ENCODE measurements around the gene MCCC2. TPM values are rescaled to one million over a fixed set of nuclear protein-coding genes. Genes with fewer than 3 reads are reported as not detected.
"Not testable (repeated sequence)": the region's sequence is repeated elsewhere in the genome, so short reads cannot be mapped to it uniquely, and the experiment has no call there.

Gene MCCC2
- total RNA-seq (100 to 1,000 TPM in 8 of 10 donors, 10 to 100 TPM in 2; 79.8 to 149 (median 127) TPM), polyA plus RNA-seq (10 to 100 TPM; 53.6 to 55.0 TPM)
- long read RNA-seq, donor 1, transcript MCCC2-205 (11 exons, 1,214 nt) = minor isoform, 5 of 58 reads
- long read RNA-seq, donor 1, transcript MCCC2-201 (17 exons, 3,665 nt) = major isoform, 24 of 58 reads
- long read RNA-seq, donor 1, partial matches to known transcripts = 8 of 58 reads
- long read RNA-seq, donor 1, other reads (novel, unspliced or antisense) = 21 of 58 reads
- long read RNA-seq, donor 2, transcript MCCC2-201 (17 exons, 3,665 nt) = major isoform, 37 of 97 reads
- long read RNA-seq, donor 2, transcript MCCC2-205 (11 exons, 1,214 nt) = minor isoform, 10 of 97 reads
- long read RNA-seq, donor 2, partial matches to known transcripts = 13 of 97 reads
- long read RNA-seq, donor 2, other reads (novel, unspliced or antisense) = 37 of 97 reads
- long read RNA-seq, donor 3, transcript MCCC2-201 (17 exons, 3,665 nt) = major isoform, 56 of 144 reads
- long read RNA-seq, donor 3, transcript MCCC2-205 (11 exons, 1,214 nt) = minor isoform, 14 of 144 reads
- long read RNA-seq, donor 3, partial matches to known transcripts = 33 of 144 reads
- long read RNA-seq, donor 3, other reads (novel, unspliced or antisense) = 41 of 144 reads

GRCh38 chr5:71586941-71587765 is at the start of gene MCCC2:
MCCC2 (plus strand) TSS chr5:71587340; CDS start chr5:71587426, 86 bp downstream.
- peak; percentile 97 to 98 for DNase-seq
- Histone ChIP-seq H3K4me3 (peak within 1 kb of the TSS; percentile 35 to 98 (median 76)), H3K4me1 (peaks cover 0 to 30% (median 18%) of the 10 kb centered on the region in 9 donors)

GRCh38 chr5:71537687-71538086 is 49.5 kb upstream of the MCCC2 start:
- TF ChIP-seq CTCF (IDR thresholded peaks at IDR 0.05) = no peak
- Histone ChIP-seq H3K27ac (no peak overlapping the region), H3K36me3 (peaks cover 0 to 99% (median 20%) of the 10 kb centered on the region in 9 donors), H3K4me1 (peaks cover 0 to 14% (median 0%) of the 10 kb centered on the region in 9 donors), H3K4me3 (no peak overlapping the region), H3K9me3 (no peaks in the 10 kb centered on the region), H3K27me3 (no peaks in the 10 kb centered on the region)
- 78 to 80% methylated on average over 3 of the region's 3 CpGs for WGBS, 2 donors
- intact Hi-C loops (cut with DNase I) = no loop called here
- DNase-seq (no peak), ATAC-seq (no peak)

More at GRCh38 chr5:71586941-71587765, at the start of gene MCCC2:
- Histone ChIP-seq H3K27ac (peak within 1 kb of the TSS; percentile 77 to 91 (median 82)), H3K9me3 (no peaks in the 10 kb centered on the region), H3K36me3 (no peaks in the 10 kb centered on the region), H3K27me3 (no peaks in the 10 kb centered on the region)
- peak in 1 of 9 donors; percentile 3 for TF ChIP-seq CTCF (IDR thresholded peaks at IDR 0.05)
- WGBS, 2 donors = 0% methylated on average over 55 to 56 of the region's 56 CpGs
- ATAC-seq = peak; percentile 100
- intact Hi-C loops (cut with DNase I) = loop anchor here in 4 of 10 donors (5.0 to 10.0 kb wide), 3 partner anchors 160 to 170 kb away; no protein-coding TSS in a partner anchor

GRCh38 chr5:71550885-71551284 is 36.3 kb upstream of the MCCC2 start:
- 96 to 98% methylated on average over 7 of the region's 7 CpGs for WGBS, 2 donors

GRCh38 chr5:71551582-71551981 is 35.6 kb upstream of the MCCC2 start:
- not testable (repeated sequence) for H3K4me1 ChIP-seq, H3K27ac ChIP-seq, ATAC-seq, H3K9me3 ChIP-seq, DNase-seq, H3K27me3 ChIP-seq, H3K4me3 ChIP-seq
- WGBS, 2 donors = 97 to 99% methylated on average over 15 to 20 of the region's 27 CpGs
- H3K36me3 ChIP-seq = peaks cover 0 to 99% (median 54%) of the 10 kb centered on the region in 9 donors
- intact Hi-C loops (cut with DNase I) = loop anchor here in 1 of 10 donors (10.0 kb wide), 1 partner anchor 87 kb away; no protein-coding TSS in a partner anchor

More at GRCh38 chr5:71550885-71551284, 36.3 kb upstream of the MCCC2 start:
- DNase-seq, H3K27me3 ChIP-seq, H3K4me1 ChIP-seq, ATAC-seq, H3K27ac ChIP-seq, H3K4me3 ChIP-seq, H3K9me3 ChIP-seq: not testable (repeated sequence)
- intact Hi-C loops (cut with DNase I) = loop anchor here in 1 of 10 donors (10.0 kb wide), 1 partner anchor 86 kb away; no protein-coding TSS in a partner anchor
- peaks cover 0 to 99% (median 55%) of the 10 kb centered on the region in 9 donors for H3K36me3 ChIP-seq

- H3K27me3 ChIP-seq, ATAC-seq, H3K27ac ChIP-seq, DNase-seq, H3K4me3 ChIP-seq, H3K4me1 ChIP-seq, H3K9me3 ChIP-seq: not testable (repeated sequence)
- intact Hi-C loops (cut with DNase I) = loop anchor here in 1 of 10 donors (10.0 kb wide), 1 partner anchor 87 kb away; no protein-coding TSS in a partner anchor
- 97% methylated on average over 39 to 53 of the region's 53 CpGs for WGBS, 2 donors
- H3K36me3 ChIP-seq = peaks cover 0 to 99% (median 54%) of the 10 kb centered on the region in 9 donors
Measured at GRCh38 chr5:71552026-71552749, 35.0 kb upstream of the MCCC2 start.

Data from heart right ventricle (tissue), 16 donors.